NCI-H82 treated with DMSO at 0.1 percent for 48 hours (cell line): ENCODE results near the gene SLC10A1.
"Not testable (repeated sequence)": the region's sequence is repeated elsewhere in the genome, so short reads cannot be mapped to it uniquely, and the experiment has no call there.

ENCODE experiments used
- DNase-seq: peaks from one replicate; lab custom pipeline; 2025; ENCODE audit not compliant: unreplicated experiment; lab: John Stamatoyannopoulos, UW

Gene SLC10A1

GRCh38 chr14:69796797-69797500 lies at the start of gene SLC10A1:
TSS of gene SLC10A1 (minus strand) at chr14:69797241. CDS start at chr14:69797155, 86 bp downstream.
- no peak for DNase-seq

GRCh38 chr14:69845787-69846186 lies 48.7 kb upstream of the SLC10A1 start:
- no peak for DNase-seq

- no peak for DNase-seq
Measured at GRCh38 chr14:69845050-69845581, 48.1 kb upstream of the SLC10A1 start.

- no peak for DNase-seq
Measured at GRCh38 chr14:69844171-69844570, 47.1 kb upstream of the SLC10A1 start.

GRCh38 chr14:69842686-69843420 lies 45.8 kb upstream of the SLC10A1 start:
- no peak for DNase-seq

GRCh38 chr14:69841656-69842055 lies 44.6 kb upstream of the SLC10A1 start:
- peak; percentile 22 for DNase-seq

- no peak for DNase-seq
Measured at GRCh38 chr14:69839661-69840060, 42.6 kb upstream of the SLC10A1 start.

GRCh38 chr14:69838881-69839416 lies 41.9 kb upstream of the SLC10A1 start:
- DNase-seq: no peak

- no peak for DNase-seq
Measured at GRCh38 chr14:69828879-69829278, 31.8 kb upstream of the SLC10A1 start.

GRCh38 chr14:69828354-69828753 lies 31.3 kb upstream of the SLC10A1 start:
- no peak for DNase-seq

- DNase-seq: peak; percentile 85
Measured at GRCh38 chr14:69827560-69827959, 30.5 kb upstream of the SLC10A1 start.

GRCh38 chr14:69822456-69822855 lies 25.4 kb upstream of the SLC10A1 start:
- DNase-seq: no peak

GRCh38 chr14:69820991-69821390 lies 23.9 kb upstream of the SLC10A1 start:
- DNase-seq: no peak

GRCh38 chr14:69819607-69820006 lies 22.6 kb upstream of the SLC10A1 start:
- no peak for DNase-seq

GRCh38 chr14:69818758-69819191 lies 21.7 kb upstream of the SLC10A1 start:
- DNase-seq: peak; percentile 71

- DNase-seq: no peak
Measured at GRCh38 chr14:69816216-69816615, 19.2 kb upstream of the SLC10A1 start.

GRCh38 chr14:69815556-69815955 lies 18.5 kb upstream of the SLC10A1 start:
- DNase-seq: no peak

GRCh38 chr14:69814397-69814796 lies 17.4 kb upstream of the SLC10A1 start:
- DNase-seq: no peak

GRCh38 chr14:69813346-69813745 lies 16.3 kb upstream of the SLC10A1 start:
- not testable (repeated sequence) for DNase-seq

- no peak for DNase-seq
Measured at GRCh38 chr14:69812711-69813110, 15.7 kb upstream of the SLC10A1 start.

- DNase-seq: no peak
Measured at GRCh38 chr14:69811868-69812252, 14.8 kb upstream of the SLC10A1 start.
